Islet precursor cell (in vitro differentiated cells): Measurements from ENCODE around the gene SLC16A11.
A peak's percentile ranks its signal among the peaks of the same experiment; 100 is the strongest.

Experiments
- DNase-seq: peaks from one replicate; pipeline ENCODE4 v3.0.0-alpha.2; 2018

SLC16A11 gene

GRCh38 chr17:7024402-7024785, 19.5 kb downstream of the SLC16A11 start:
- DNase-seq: peak; percentile 55

DNA sequence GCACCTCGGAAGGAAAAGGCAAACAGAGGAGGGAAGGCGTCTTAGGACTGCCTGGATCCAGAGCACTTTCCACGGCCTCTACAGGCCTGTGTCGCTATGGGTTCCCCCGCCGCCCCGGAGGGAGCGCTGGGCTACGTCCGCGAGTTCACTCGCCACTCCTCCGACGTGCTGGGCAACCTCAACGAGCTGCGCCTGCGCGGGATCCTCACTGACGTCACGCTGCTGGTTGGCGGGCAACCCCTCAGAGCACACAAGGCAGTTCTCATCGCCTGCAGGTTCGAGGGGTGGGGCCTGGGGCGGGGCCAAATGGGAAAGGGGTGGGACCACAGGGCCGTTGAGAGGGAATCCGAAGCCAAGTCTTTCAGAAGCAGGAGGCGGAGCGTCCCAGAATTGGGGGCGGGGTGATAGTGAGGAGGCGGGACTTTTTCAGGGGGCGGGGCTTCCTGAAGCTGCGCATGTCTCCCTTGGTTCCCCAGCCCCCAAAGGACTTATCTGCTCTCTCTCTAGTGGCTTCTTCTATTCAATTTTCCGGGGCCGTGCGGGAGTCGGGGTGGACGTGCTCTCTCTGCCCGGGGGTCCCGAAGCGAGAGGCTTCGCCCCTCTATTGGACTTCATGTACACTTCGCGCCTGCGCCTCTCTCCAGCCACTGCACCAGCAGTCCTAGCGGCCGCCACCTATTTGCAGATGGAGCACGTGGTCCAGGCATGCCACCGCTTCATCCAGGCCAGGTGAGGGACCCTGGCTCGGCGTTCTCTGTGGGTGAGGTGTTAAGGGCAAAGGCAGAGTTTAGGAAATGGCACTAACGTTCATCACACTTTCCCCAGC, 20.1 kb downstream of the SLC16A11 start:
- DNase-seq: peak; percentile 98

- DNase-seq: no peak
Observed at GRCh38 chr17:7022781-7023571, 20.9 kb downstream of the SLC16A11 start, which contains the start of gene BCL6B. Gene BCL6B, plus strand, starts transcription at chr17:7023050. Its CDS starts 622 bp downstream, at chr17:7023672.

- DNase-seq: peak; percentile 85
Observed at GRCh38 chr17:7021993-7022778, 21.7 kb downstream of the SLC16A11 start.

- no peak for DNase-seq
Observed at GRCh38 chr17:7020894-7021664, 22.8 kb downstream of the SLC16A11 start.

- DNase-seq: peak; percentile 90
Observed at GRCh38 chr17:7019839-7020519, 23.9 kb downstream of the SLC16A11 start.

DNA sequence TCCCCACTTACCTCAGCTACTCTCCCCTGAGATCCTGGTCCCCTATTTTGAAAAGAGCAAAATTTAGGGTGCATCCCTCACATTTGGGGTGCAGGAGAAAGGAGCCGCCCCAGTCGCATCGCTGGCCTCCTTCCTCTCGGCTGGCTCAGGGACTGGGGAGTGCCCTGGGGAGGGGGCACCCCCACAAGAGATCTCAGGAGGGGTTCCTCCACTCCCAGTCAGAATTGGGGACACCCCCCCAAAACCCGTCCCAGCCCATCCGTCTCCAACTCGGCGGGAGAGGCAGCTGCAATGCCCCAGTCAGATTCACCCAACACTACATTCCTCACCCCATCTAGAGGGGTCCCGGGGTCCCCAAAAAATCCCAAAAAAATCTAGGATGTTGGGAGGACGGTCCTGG, 24.5 kb downstream of the SLC16A11 start:
- no peak for DNase-seq

DNA sequence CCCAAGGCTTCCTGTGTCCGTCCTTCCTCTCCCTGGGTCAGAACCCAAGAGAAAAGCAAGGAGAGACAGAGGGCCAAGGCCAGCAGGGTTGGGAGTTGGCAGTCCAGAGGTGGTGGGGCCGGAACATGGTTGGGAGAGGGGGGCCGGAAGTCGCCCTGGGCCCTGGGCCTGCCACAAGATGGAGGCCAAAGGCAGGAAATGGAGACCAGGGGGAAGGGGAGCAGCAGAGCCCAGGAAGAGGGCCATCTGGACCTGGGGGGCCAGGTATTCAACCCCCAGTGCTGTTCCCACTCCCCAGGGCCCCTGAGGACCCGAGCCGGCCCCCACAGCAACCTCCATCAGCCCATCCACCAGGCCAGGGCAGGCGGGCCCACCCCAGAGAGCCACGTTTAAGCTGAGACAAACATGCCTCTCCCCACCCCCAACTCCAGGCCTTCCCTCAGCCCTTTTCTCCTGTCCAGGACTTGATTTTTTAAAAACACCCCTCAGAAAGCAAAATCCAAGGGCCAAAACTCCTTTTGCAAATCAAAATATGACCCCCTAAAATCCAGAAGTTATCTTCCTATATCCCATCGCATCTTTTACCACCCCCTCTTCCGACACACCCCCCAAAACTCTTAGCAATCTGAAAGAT, 25.4 kb downstream of the SLC16A11 start:
- DNase-seq: no peak

DNA sequence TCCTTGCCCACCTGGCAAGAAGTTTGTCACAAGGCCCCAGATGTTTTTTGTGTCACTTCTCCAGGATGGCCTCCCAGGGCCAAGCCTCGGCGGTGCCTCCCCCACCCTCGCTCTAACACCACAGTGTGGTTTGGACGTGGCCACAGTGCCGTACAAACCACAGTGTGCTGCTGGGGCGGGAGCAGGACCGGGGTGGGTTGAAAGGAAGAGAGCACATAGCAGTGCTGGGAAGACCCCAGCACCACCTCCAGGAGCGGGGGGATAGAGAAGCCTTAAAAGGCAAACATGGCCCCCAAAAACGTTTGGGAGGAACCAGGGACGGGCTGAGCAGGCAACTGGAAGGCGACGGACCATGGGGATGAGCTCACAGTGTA, 26.1 kb downstream of the SLC16A11 start:
- no peak for DNase-seq

GRCh38 chr17:7016886-7017826, 26.7 kb downstream of the SLC16A11 start:
- no peak for DNase-seq

- no peak for DNase-seq
Observed at GRCh38 chr17:7016418-7016817, 27.5 kb downstream of the SLC16A11 start.

GRCh38 chr17:7014995-7015958, 28.6 kb downstream of the SLC16A11 start:
- DNase-seq: peak; percentile 83

DNA sequence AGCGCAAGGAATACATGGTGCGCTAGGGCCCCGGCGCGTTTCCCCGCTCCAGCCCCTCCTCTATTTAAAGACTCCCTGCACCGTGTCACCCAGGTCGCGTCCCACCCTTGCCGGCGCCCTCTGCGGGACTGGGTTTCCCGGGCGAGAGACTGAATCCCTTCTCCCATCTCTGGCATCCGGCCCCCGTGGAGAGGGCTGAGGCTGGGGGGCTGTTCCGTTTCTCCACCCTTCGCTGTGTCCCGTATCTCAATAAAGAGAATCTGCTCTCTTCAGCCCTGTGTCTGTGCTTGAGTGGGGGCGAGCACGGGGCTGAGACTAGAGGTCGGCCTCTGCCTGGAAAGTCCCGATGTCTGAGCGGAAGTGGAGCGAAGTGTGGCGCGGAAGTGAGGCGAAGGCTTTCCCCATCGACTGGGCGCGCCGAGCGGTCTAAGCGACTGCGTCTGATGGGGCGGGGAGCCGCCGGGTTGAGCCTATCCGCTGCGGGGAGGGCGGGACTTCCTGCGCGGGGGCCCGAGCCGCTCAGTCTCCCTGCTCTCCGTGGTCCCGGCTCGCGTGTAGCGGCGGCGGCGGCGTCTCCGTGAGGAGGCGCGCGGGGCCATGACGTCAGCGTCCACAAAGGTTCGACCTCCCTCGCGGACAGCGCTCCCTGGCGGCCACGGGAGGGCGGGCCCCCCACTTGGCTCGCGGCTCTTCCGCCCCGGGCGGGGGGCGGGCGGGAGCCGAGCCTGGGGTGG, 29.5 kb downstream of the SLC16A11 start:
- DNase-seq: peak; percentile 99

DNA sequence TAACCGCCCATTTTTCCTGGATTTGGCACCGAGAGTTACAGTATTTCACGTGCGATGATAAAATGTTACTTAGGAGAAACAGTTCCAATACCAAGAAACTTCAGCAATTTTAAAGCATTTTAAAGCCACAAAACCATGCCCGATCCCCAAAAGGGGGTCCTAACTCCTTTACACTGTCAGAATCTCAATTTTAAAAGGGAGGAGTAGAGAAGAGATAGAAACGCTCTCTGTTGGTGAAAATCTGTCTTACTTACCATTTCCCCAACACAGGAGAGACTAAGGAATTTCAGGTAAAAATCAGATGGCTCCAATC, 32.0 kb downstream of the SLC16A11 start:
- no peak for DNase-seq

GRCh38 chr17:7011415-7011814, 32.5 kb downstream of the SLC16A11 start:
- DNase-seq: no peak

- no peak for DNase-seq
Observed at GRCh38 chr17:7010523-7010922, 33.4 kb downstream of the SLC16A11 start.

GRCh38 chr17:7007143-7007542, 36.7 kb downstream of the SLC16A11 start:
- DNase-seq: no peak

DNA sequence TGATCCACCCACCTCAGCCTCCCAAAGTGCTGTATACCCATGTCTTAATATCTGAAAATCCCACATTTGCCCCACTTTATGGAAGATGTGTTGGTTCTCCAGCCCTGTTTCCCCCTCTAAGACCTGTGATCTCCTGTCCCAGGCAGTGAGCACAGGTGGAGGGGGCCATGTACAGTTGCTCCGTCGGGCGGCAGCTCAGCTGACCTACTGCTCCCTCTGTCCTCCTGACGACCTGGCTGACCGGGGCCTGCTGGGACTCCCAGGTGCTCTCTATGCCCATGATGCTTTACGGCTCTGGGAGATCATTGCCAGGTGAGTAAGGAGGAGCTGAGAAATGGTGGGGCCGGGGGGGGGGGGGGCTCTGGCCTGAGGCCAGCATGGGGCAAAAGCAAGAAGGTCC, 38.2 kb downstream of the SLC16A11 start:
- no peak for DNase-seq
